Testis (tissue), 3 donors: Measurements from ENCODE around the gene EFCAB12. TPM values are rescaled to one million over a fixed set of nuclear protein-coding genes. Genes with fewer than 3 reads are reported as not detected.
"Not testable (repeated sequence)": the region's sequence is repeated elsewhere in the genome, so short reads cannot be mapped to it uniquely, and the experiment has no call there.

ENCODE experiments used
- DNase-seq: peaks from one replicate; pipeline ENCODE4 v3.0.0-alpha.2; 2019
- H3K27ac ChIP-seq, 2 donors: fragments of 200-600 bp; sonication (generic); one replicate each; pipeline ENCODE4 v1.5.1; 2019
- H3K27me3 ChIP-seq: fragments of 200-600 bp; sonication (generic); one replicate; pipeline ENCODE4 v1.5.1; 2019
- H3K36me3 ChIP-seq: fragments of 200-600 bp; sonication (generic); one replicate; pipeline ENCODE4 v1.5.1; 2017; ENCODE audit warnings: low read depth; ENCODE audit errors: missing control alignments
- H3K4me1 ChIP-seq: fragments of 200-600 bp; sonication (generic); one replicate; pipeline ENCODE4 v1.5.1; 2019
- H3K4me3 ChIP-seq, 2 donors: fragments of 200-600 bp; sonication (generic); one replicate each; pipeline ENCODE4 v1.5.1; 2017 to 2019
- H3K9me3 ChIP-seq: fragments of 200-600 bp; sonication (generic); one replicate; pipeline ENCODE4 v1.5.1; 2017
- POLR2A ChIP-seq: fragments of 450-650 bp; IDR thresholded peaks from one replicate; pipeline ENCODE4 v1.6.1; 2017; ENCODE audit warnings: antibody characterized with exemption, mild to moderate bottlenecking, moderate library complexity
- WGBS, 2 donors: methylation state at CpG; one replicate each; pipeline ENCODE4 v1.1.5; 2018; 5-methylcytosine and 5-hydroxymethylcytosine counted together
- intact Hi-C: fragments of 100-400 bp; cut with DNase I; formaldehyde crosslinking; loops from one replicate; pipeline ENCODE4 v1.15.1; 2023; ENCODE audit warnings: low total_unique reads
- polyA plus RNA-seq: library from polyadenylated mRNA; stranded (reverse); fragments of 350-450 nt; fragmentation: Illumina TruSeq; extraction: RNeasy Lipid Tissue Mini Kit (QIAGEN cat#74804); gene quantifications from one replicate; pipeline ENCODE4 v1.2.3, GENCODE V29; 2014; ENCODE audit warnings: low read depth, low replicate concordance; ENCODE audit not compliant: insufficient read depth
- total RNA-seq, 2 donors: library from RNA; depleted of rRNA; stranded (reverse); fragments of >200 nt; gene quantifications; one replicate each; pipeline ENCODE4 v1.2.3, GENCODE V29; 2016
- TF ChIP-seq, protein P1 (sequence below), 3 experiments: fragments of 450-650 bp in 2 of 3; fragments of 200-600 bp in 1 of 3; sonication (generic) in 1 of 3; IDR thresholded peaks; one replicate each; pipeline ENCODE4 v1.5.1; 2016 to 2019; ENCODE audit warnings: antibody characterized with exemption in 3 of 3, mild to moderate bottlenecking in 2 of 3, moderate library complexity in 1 of 3

EFCAB12 gene
- total and polyA plus RNA-seq, 3 donors from 2014 or later = 7.3 to 16.0 (median 13.7) TPM

DNA sequence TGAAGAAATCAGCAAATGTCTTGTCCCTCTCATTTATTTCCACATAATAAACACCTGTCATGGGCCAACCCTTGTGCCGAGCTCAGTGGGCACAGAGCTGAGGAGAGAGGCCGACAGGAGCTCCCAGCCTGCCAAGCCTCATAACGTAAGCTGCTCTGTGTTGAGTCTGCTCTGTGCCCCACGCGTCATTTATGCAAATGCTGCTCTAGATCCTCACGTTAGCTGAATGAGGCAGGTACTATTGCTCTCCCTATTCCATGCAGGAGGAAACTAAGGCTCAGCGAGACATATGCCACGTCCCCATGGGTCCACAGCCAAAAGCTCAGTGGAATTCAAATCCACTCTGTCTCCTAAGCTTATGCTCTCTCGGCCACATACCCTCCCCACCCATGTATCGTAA is 41.5 kb downstream of the EFCAB12 start:
- no peaks in the 10 kb centered on the region for H3K9me3 ChIP-seq
- H3K4me1 ChIP-seq = peaks cover 5% of the 10 kb centered on the region
- H3K27me3 ChIP-seq = no peaks in the 10 kb centered on the region
- 92 to 93% methylated on average over 10 of the region's 10 CpGs for WGBS, 2 donors
- no peak for DNase-seq
- H3K36me3 ChIP-seq = no peaks in the 10 kb centered on the region
- H3K4me3 ChIP-seq = no peak overlapping the region
- TF ChIP-seq, protein P1, sequence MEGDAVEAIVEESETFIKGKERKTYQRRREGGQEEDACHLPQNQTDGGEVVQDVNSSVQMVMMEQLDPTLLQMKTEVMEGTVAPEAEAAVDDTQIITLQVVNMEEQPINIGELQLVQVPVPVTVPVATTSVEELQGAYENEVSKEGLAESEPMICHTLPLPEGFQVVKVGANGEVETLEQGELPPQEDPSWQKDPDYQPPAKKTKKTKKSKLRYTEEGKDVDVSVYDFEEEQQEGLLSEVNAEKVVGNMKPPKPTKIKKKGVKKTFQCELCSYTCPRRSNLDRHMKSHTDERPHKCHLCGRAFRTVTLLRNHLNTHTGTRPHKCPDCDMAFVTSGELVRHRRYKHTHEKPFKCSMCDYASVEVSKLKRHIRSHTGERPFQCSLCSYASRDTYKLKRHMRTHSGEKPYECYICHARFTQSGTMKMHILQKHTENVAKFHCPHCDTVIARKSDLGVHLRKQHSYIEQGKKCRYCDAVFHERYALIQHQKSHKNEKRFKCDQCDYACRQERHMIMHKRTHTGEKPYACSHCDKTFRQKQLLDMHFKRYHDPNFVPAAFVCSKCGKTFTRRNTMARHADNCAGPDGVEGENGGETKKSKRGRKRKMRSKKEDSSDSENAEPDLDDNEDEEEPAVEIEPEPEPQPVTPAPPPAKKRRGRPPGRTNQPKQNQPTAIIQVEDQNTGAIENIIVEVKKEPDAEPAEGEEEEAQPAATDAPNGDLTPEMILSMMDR (IDR thresholded peaks at IDR 0.05) = no peak
- TF ChIP-seq POLR2A = no peak
- intact Hi-C loops = no loop called here
- no peak overlapping the region for H3K27ac ChIP-seq

GRCh38 chr3:129385507-129385906 is 42.9 kb downstream of the EFCAB12 start:
- H3K27me3 ChIP-seq, H3K4me1 ChIP-seq, H3K4me3 ChIP-seq, intact Hi-C loops, H3K36me3 ChIP-seq, H3K27ac ChIP-seq, H3K9me3 ChIP-seq, DNase-seq: not testable (repeated sequence)
- WGBS, 2 donors = 77 to 81% methylated on average over 8 of the region's 8 CpGs

DNA sequence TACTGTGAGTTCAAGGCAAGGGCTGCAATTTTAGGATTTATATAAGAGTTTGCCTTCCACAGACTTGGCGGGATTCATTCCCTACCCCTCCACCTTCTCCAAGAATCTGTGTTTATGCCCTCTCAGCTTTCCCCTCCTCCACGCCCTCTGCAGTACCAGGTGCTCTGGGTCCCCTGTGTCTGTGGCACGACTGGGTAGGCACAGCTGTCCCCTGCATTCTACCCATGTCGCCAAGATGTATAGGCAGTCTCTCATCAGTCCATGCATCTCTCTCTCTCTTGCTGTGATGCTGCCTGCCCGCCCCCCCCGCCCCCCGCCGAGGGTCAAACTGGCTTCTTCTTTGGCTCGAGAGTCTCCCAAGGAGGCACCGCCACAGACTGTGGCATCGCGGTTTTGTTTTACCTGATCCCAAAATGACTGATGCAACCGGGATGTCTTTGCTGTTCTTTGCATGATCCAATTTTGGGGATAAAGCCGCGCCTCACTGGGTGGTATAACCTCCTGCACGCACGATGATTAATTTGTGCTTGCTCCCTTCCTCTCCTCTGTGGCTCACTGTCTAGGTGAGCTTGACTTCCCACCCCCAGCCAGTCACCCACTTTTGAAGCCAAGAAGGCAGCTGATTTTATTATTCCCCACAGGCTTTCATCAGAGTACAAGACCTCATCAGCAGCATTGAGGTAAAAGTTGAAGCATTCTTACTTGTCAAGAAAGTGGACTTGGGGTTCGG is 43.7 kb downstream of the EFCAB12 start:
- WGBS, 2 donors = 80 to 81% methylated on average over 15 to 18 of the region's 18 CpGs
- H3K9me3 ChIP-seq = no peaks in the 10 kb centered on the region
- H3K4me3 ChIP-seq = no peak overlapping the region
- intact Hi-C loops = no loop called here
- TF ChIP-seq, protein P1 (IDR thresholded peaks at IDR 0.05) = no peak
- TF ChIP-seq POLR2A = no peak
- peaks cover 5% of the 10 kb centered on the region for H3K4me1 ChIP-seq
- no peak for DNase-seq
- no peaks in the 10 kb centered on the region for H3K36me3 ChIP-seq
- H3K27me3 ChIP-seq = no peaks in the 10 kb centered on the region
- no peak overlapping the region for H3K27ac ChIP-seq

GRCh38 chr3:129384103-129384502 is 44.3 kb downstream of the EFCAB12 start:
- H3K4me3 ChIP-seq, DNase-seq, H3K27me3 ChIP-seq, intact Hi-C loops, H3K36me3 ChIP-seq, H3K9me3 ChIP-seq, H3K27ac ChIP-seq, H3K4me1 ChIP-seq: not testable (repeated sequence)
- WGBS, 2 donors = 73 to 81% methylated on average over 5 of the region's 5 CpGs

GRCh38 chr3:129383292-129383860 is 45.1 kb downstream of the EFCAB12 start:
- Histone ChIP-seq H3K4me1 (no peaks in the 10 kb centered on the region), H3K9me3 (no peaks in the 10 kb centered on the region), H3K36me3 (no peaks in the 10 kb centered on the region), H3K4me3 (no peak overlapping the region), H3K27me3 (no peaks in the 10 kb centered on the region), H3K27ac (no peak overlapping the region)
- no peak for TF ChIP-seq POLR2A
- TF ChIP-seq, protein P1 (IDR thresholded peaks at IDR 0.05) = peak in 2 of 3 experiments; percentile 48 to 63
- intact Hi-C loops = no loop called here
- peak; percentile 59 for DNase-seq
- WGBS, 2 donors = 56 to 83% methylated on average over 4 to 6 of the region's 6 CpGs

- Histone ChIP-seq H3K36me3 (no peaks in the 10 kb centered on the region), H3K27ac (no peak overlapping the region), H3K4me3 (no peak overlapping the region), H3K9me3 (no peaks in the 10 kb centered on the region), H3K27me3 (no peaks in the 10 kb centered on the region), H3K4me1 (no peaks in the 10 kb centered on the region)
- TF ChIP-seq POLR2A = no peak
- TF ChIP-seq, protein P1 (IDR thresholded peaks at IDR 0.05) = no peak
- WGBS, 2 donors = 84 to 97% methylated on average over 2 of the region's 2 CpGs
- intact Hi-C loops = no loop called here
- no peak for DNase-seq
Observed at GRCh38 chr3:129382366-129382765, 46.1 kb downstream of the EFCAB12 start.
